Esophagus squamous epithelium (tissue), 4 donors: ENCODE data around the gene IGFL4.

Experiments
- POLR2A ChIP-seq, 4 donors: fragments of 450-650 bp; IDR thresholded peaks; one replicate each; pipeline ENCODE4 v1.6.1; 2017; ENCODE audit warnings: antibody characterized with exemption in 4 of 4, mild to moderate bottlenecking in 4 of 4, moderate library complexity in 3 of 4
- TF ChIP-seq, protein P1 (sequence below), 6 experiments: fragments of 450-650 bp in 4 of 6; fragments of 200-600 bp in 2 of 6; sonication (generic) in 2 of 6; IDR thresholded peaks; one replicate each; pipeline ENCODE4 v1.5.1; 2016 to 2019; ENCODE audit warnings: antibody characterized with exemption in 6 of 6, mild to moderate bottlenecking in 4 of 6, moderate library complexity in 4 of 6

DNA sequence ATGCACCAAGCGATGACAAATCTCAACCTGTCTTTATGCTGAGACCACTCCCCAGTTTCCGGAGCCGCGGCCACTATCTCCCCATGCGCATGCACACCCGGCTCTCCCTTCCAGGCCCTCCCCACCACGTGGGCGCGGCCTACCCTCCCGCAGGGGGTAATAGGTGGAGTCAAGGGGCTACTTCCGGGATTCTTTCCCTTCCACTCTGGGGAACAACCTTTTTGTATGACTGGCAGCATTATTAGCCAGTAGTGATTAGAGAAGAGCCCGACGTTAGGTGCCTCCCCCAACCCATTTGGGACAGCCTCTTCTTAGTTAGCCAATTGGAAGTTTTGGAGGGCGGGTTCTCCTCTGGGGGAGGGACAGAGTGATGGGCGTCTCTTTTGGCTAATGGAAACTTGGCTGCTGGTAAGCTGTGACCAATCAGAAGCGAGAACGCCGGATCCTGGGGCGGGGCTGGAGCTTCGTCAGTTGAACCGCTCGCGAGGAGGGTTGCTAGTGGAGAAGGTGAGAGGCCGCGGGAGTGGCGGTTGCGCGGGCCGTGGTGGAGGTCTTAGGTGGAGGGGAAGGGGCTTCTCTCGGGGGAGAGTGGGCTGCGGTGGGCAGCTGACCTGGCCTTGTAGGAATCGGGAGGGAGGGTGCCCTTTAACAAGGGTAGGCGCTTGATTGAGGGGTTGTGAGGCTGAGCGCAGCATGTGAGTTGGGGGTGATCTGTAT, 45.6 kb downstream of the IGFL4 start, which contains the start of gene CCDC61:
- TF ChIP-seq, protein P1, sequence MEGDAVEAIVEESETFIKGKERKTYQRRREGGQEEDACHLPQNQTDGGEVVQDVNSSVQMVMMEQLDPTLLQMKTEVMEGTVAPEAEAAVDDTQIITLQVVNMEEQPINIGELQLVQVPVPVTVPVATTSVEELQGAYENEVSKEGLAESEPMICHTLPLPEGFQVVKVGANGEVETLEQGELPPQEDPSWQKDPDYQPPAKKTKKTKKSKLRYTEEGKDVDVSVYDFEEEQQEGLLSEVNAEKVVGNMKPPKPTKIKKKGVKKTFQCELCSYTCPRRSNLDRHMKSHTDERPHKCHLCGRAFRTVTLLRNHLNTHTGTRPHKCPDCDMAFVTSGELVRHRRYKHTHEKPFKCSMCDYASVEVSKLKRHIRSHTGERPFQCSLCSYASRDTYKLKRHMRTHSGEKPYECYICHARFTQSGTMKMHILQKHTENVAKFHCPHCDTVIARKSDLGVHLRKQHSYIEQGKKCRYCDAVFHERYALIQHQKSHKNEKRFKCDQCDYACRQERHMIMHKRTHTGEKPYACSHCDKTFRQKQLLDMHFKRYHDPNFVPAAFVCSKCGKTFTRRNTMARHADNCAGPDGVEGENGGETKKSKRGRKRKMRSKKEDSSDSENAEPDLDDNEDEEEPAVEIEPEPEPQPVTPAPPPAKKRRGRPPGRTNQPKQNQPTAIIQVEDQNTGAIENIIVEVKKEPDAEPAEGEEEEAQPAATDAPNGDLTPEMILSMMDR (IDR thresholded peaks at IDR 0.05) = no peak
- TF ChIP-seq POLR2A (IDR thresholded peaks at IDR 0.05) = peak in 3 of 4 donors; percentile 83 to 90 (median 90)
